Measurements from ENCODE around the gene ZBTB46. TPM values are rescaled to one million over a fixed set of nuclear protein-coding genes. Genes with fewer than 3 reads are reported as not detected.
"Not testable (repeated sequence)": the region's sequence is repeated elsewhere in the genome, so short reads cannot be mapped to it uniquely, and the experiment has no call there.

The ZBTB46 gene
- total RNA-seq, 5 donors from 2014 or later (not counting 1 experiment from before 2014, with no cell fraction given) = 0.20 to 0.95 (median 0.30) TPM

GRCh38 chr20:63807654-63808053, 23.4 kb downstream of the ZBTB46 start:
- Histone ChIP-seq H3K36me3 (ENCODE audit: control insufficient read depth in 2 of 2, extremely low read depth in 1 of 2, insufficient read depth in 1 of 2, low read length in 1 of 2) (no peaks in the 10 kb centered on the region), H3K9me3 (no peaks in the 10 kb centered on the region), H3K27ac (ENCODE audit: low read length) (no peak overlapping the region), H3K27me3 (replicated peaks in 1 of 2; ENCODE audit: control insufficient read depth in 2 of 2, extremely low read depth in 1 of 2, insufficient read depth in 2 of 2, low read length in 1 of 2) (peaks cover 0 to 47% of the 10 kb centered on the region in 2 experiments), H3K4me1 (ENCODE audit: control insufficient read depth in 1 of 2, extremely low read depth in 1 of 2, insufficient read depth in 2 of 2, low read length in 2 of 2) (peaks cover 0 to 7% of the 10 kb centered on the region in 2 experiments), H3K4me3 (ENCODE audit: control insufficient read depth in 1 of 2, extremely low read depth in 1 of 2, low read length in 1 of 2) (no peak overlapping the region)
- H3K27me3 Mint-ChIP-seq = peaks cover 5 to 16% of the 10 kb centered on the region in 2 donors
- POLR2A ChIA-PET = no interaction called here
- no peaks in the 10 kb centered on the region for H3K9me3 Mint-ChIP-seq
- no peaks in the 10 kb centered on the region for H3K36me3 Mint-ChIP-seq
- 95% methylated on average over 11 of the region's 23 CpGs for WGBS (ENCODE audit: insufficient coverage)
- no peak overlapping the region for H3K27ac Mint-ChIP-seq
- CTCF ChIA-PET = no interaction called here
- ATAC-seq (replicated peaks in 1 of 4) = no peak
- H3K4me3 Mint-ChIP-seq = no peak overlapping the region
- peaks cover 3 to 10% (median 7%) of the 10 kb centered on the region in 3 donors for H3K4me1 Mint-ChIP-seq
- DNase-seq = no peak

- H3K4me1 ChIP-seq (ENCODE audit: control insufficient read depth in 1 of 2, extremely low read depth in 1 of 2, insufficient read depth in 2 of 2, low read length in 2 of 2) = peaks cover 0 to 7% of the 10 kb centered on the region in 2 experiments
- H3K27ac ChIP-seq (ENCODE audit: low read length) = no peak overlapping the region
- H3K36me3 ChIP-seq (ENCODE audit: control insufficient read depth in 2 of 2, extremely low read depth in 1 of 2, insufficient read depth in 1 of 2, low read length in 1 of 2) = no peaks in the 10 kb centered on the region
- Mint-ChIP-seq H3K9me3 (no peaks in the 10 kb centered on the region), H3K27me3 (peaks cover 5 to 23% of the 10 kb centered on the region in 2 donors), H3K4me3 (no peak overlapping the region), H3K36me3 (no peaks in the 10 kb centered on the region), H3K4me1 (peaks cover 3 to 10% (median 7%) of the 10 kb centered on the region in 3 donors), H3K27ac (no peak overlapping the region)
- no peak for ATAC-seq (replicated peaks in 1 of 4)
- H3K4me3 ChIP-seq (ENCODE audit: control insufficient read depth in 1 of 2, extremely low read depth in 1 of 2, low read length in 1 of 2) = no peak overlapping the region
- ChIA-PET CTCF (no interaction called here), POLR2A (no interaction called here)
- WGBS (ENCODE audit: insufficient coverage) = 86% methylated on average over 7 of the region's 8 CpGs
- no peaks in the 10 kb centered on the region for H3K9me3 ChIP-seq
- DNase-seq = no peak
- H3K27me3 ChIP-seq (replicated peaks in 1 of 2; ENCODE audit: control insufficient read depth in 2 of 2, extremely low read depth in 1 of 2, insufficient read depth in 2 of 2, low read length in 1 of 2) = peaks cover 0 to 49% of the 10 kb centered on the region in 2 experiments
Measured at GRCh38 chr20:63804308-63804636, 26.8 kb downstream of the ZBTB46 start.

DNA sequence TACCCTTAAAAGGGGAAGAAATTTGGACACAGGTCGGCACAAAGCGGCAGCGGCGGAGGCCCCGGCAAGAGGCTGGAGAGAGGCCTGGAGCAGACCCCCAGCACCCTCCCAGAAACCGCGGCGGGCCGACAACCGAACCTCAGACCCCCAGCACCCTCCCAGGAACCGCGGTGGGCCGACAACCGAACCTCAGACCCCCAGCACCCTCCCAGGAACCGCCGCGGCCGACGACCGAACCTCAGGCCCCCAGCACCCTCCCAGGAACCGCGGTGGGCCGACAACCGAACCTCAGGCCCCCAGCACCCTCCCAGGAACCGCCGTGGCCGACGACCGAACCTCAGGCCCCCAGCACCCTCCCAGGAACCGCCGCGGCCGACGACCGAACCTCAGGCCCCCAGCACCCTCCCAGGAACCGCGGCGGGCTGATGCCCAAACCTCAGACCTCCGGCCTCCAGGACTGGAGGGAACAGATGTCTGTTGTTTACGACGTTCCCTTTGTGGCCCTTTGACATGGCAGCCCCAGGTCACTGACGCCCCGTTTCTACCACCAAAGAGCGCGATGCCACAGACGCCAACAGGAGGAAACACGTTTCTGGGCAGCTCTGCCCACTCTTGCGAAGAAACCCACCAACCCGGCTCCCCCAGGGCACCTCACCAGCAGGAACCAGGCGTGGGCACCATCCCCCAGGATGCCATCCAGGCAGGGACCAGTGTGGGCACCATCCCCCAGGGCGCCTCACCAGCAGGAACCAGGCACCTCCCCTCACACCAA, 28.4 kb downstream of the ZBTB46 start:
- POLR2A ChIA-PET = no interaction called here
- H3K27ac ChIP-seq (ENCODE audit: low read length) = no peak overlapping the region
- no peak overlapping the region for H3K4me3 ChIP-seq (ENCODE audit: control insufficient read depth in 1 of 2, extremely low read depth in 1 of 2, low read length in 1 of 2)
- H3K4me1 ChIP-seq (ENCODE audit: control insufficient read depth in 1 of 2, extremely low read depth in 1 of 2, insufficient read depth in 2 of 2, low read length in 2 of 2) = peaks cover 0 to 7% of the 10 kb centered on the region in 2 experiments
- H3K36me3 Mint-ChIP-seq = no peaks in the 10 kb centered on the region
- no peaks in the 10 kb centered on the region for H3K36me3 ChIP-seq (ENCODE audit: control insufficient read depth in 2 of 2, extremely low read depth in 1 of 2, insufficient read depth in 1 of 2, low read length in 1 of 2)
- no peak for ATAC-seq (replicated peaks in 1 of 4)
- no peak overlapping the region for H3K4me3 Mint-ChIP-seq
- H3K27ac Mint-ChIP-seq = no peak overlapping the region
- WGBS (ENCODE audit: insufficient coverage) = 77% methylated on average over 29 of the region's 51 CpGs
- H3K9me3 ChIP-seq = no peaks in the 10 kb centered on the region
- no peaks in the 10 kb centered on the region for H3K9me3 Mint-ChIP-seq
- H3K4me1 Mint-ChIP-seq = peaks cover 3 to 10% (median 7%) of the 10 kb centered on the region in 3 donors
- H3K27me3 Mint-ChIP-seq = peaks cover 5 to 23% of the 10 kb centered on the region in 2 donors
- H3K27me3 ChIP-seq (replicated peaks in 1 of 2; ENCODE audit: control insufficient read depth in 2 of 2, extremely low read depth in 1 of 2, insufficient read depth in 2 of 2, low read length in 1 of 2) = peaks cover 0 to 46% of the 10 kb centered on the region in 2 experiments
- CTCF ChIA-PET = no interaction called here
- DNase-seq = no peak

DNA sequence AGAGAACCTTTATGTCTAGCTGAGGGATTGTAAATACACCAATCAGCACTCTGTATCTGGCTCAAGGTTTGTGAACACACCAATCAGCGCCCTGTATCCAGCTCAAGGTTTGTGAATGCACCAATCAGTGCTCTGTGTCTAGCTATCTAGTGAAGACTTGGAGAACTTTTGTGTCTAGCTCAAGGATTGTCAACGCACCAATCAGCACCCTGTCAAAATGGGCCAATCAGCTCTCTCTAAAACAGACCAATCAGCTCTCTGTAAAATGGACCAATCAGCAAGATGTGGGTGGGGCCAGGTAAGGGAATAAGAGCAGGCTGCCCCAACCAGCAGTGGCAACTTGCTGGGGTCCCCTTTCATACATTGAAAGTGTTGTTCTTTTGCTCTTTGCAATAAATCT, 29.9 kb downstream of the ZBTB46 start:
- CTCF ChIA-PET; H3K9me3 Mint-ChIP-seq; H3K36me3 ChIP-seq (ENCODE audit: control insufficient read depth in 2 of 2, extremely low read depth in 1 of 2, insufficient read depth in 1 of 2, low read length in 1 of 2); H3K36me3 Mint-ChIP-seq; ATAC-seq (replicated peaks in 1 of 4); DNase-seq; H3K4me1 Mint-ChIP-seq; H3K9me3 ChIP-seq; H3K4me1 ChIP-seq (ENCODE audit: control insufficient read depth in 1 of 2, extremely low read depth in 1 of 2, insufficient read depth in 2 of 2, low read length in 2 of 2); H3K4me3 Mint-ChIP-seq; H3K4me3 ChIP-seq (ENCODE audit: control insufficient read depth in 1 of 2, extremely low read depth in 1 of 2, low read length in 1 of 2); H3K27ac ChIP-seq (ENCODE audit: low read length); H3K27ac Mint-ChIP-seq: not testable (repeated sequence)
- peaks cover 0 to 43% of the 10 kb centered on the region in 2 experiments for H3K27me3 ChIP-seq (replicated peaks in 1 of 2; ENCODE audit: control insufficient read depth in 2 of 2, extremely low read depth in 1 of 2, insufficient read depth in 2 of 2, low read length in 1 of 2)
- H3K27me3 Mint-ChIP-seq = peaks cover 5 to 21% of the 10 kb centered on the region in 2 donors
- POLR2A ChIA-PET = interaction anchor here in 1 of 2 donors (0.6 kb wide), 1 partner anchor 26 kb away, joined by 4 read pairs; no protein-coding TSS in a partner anchor
- no CpG with 5 or more reads among the region's 2 CpGs for WGBS (ENCODE audit: insufficient coverage)

DNA sequence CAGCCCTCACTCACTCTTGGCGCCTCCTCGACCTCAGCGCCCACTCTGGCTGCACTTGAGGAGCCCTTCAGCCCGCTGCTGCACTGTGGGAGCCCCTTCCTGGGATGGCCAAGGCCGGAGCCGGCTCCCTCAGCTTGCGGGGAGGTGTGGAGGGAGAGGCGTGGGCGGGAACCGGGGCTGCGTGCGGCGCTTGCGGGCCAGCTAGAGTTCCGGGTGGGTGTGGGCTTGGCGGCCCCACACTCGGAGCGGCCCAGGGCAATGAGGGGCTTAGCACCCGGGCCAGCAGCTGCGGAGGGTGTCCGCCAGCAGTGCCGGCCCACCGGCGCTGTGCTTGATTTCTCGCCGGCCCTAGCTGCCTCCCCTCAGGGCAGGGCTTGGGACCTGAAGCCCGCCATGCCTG, 30.7 kb downstream of the ZBTB46 start:
- POLR2A ChIA-PET; CTCF ChIA-PET; DNase-seq; H3K4me3 Mint-ChIP-seq; H3K9me3 Mint-ChIP-seq; H3K9me3 ChIP-seq; ATAC-seq (replicated peaks in 1 of 4); H3K36me3 ChIP-seq (ENCODE audit: control insufficient read depth in 2 of 2, extremely low read depth in 1 of 2, insufficient read depth in 1 of 2, low read length in 1 of 2); H3K36me3 Mint-ChIP-seq; H3K27ac ChIP-seq (ENCODE audit: low read length); H3K4me3 ChIP-seq (ENCODE audit: control insufficient read depth in 1 of 2, extremely low read depth in 1 of 2, low read length in 1 of 2); H3K27ac Mint-ChIP-seq; H3K4me1 Mint-ChIP-seq: not testable (repeated sequence)
- peaks cover 5 to 21% of the 10 kb centered on the region in 2 donors for H3K27me3 Mint-ChIP-seq
- WGBS (ENCODE audit: insufficient coverage) = 93% methylated on average over 25 of the region's 27 CpGs
- Histone ChIP-seq H3K4me1 (ENCODE audit: control insufficient read depth in 1 of 2, extremely low read depth in 1 of 2, insufficient read depth in 2 of 2, low read length in 2 of 2) (peaks cover 0 to 13% of the 10 kb centered on the region in 2 experiments), H3K27me3 (replicated peaks in 1 of 2; ENCODE audit: control insufficient read depth in 2 of 2, extremely low read depth in 1 of 2, insufficient read depth in 2 of 2, low read length in 1 of 2) (peaks cover 0 to 41% of the 10 kb centered on the region in 2 experiments)

GRCh38 chr20:63799127-63799526, 31.9 kb downstream of the ZBTB46 start:
- H3K36me3 ChIP-seq (ENCODE audit: control insufficient read depth in 2 of 2, extremely low read depth in 1 of 2, insufficient read depth in 1 of 2, low read length in 1 of 2); H3K9me3 Mint-ChIP-seq; H3K27ac Mint-ChIP-seq; H3K9me3 ChIP-seq; H3K36me3 Mint-ChIP-seq; CTCF ChIA-PET; H3K27ac ChIP-seq (ENCODE audit: low read length); DNase-seq; H3K4me3 Mint-ChIP-seq; H3K4me3 ChIP-seq (ENCODE audit: control insufficient read depth in 1 of 2, extremely low read depth in 1 of 2, low read length in 1 of 2); ATAC-seq (replicated peaks in 1 of 4); H3K4me1 Mint-ChIP-seq: not testable (repeated sequence)
- POLR2A ChIA-PET = interaction anchor here in 1 of 2 donors (0.6 kb wide), 1 partner anchor 339 kb away, joined by 4 read pairs; no protein-coding TSS in a partner anchor
- H3K27me3 Mint-ChIP-seq = peaks cover 5 to 18% of the 10 kb centered on the region in 2 donors
- Histone ChIP-seq H3K4me1 (ENCODE audit: control insufficient read depth in 1 of 2, extremely low read depth in 1 of 2, insufficient read depth in 2 of 2, low read length in 2 of 2) (peaks cover 0 to 13% of the 10 kb centered on the region in 2 experiments), H3K27me3 (replicated peaks in 1 of 2; ENCODE audit: control insufficient read depth in 2 of 2, extremely low read depth in 1 of 2, insufficient read depth in 2 of 2, low read length in 1 of 2) (peaks cover 0 to 41% of the 10 kb centered on the region in 2 experiments)
- no CpG with 5 or more reads among the region's 5 CpGs for WGBS (ENCODE audit: insufficient coverage)
